HepG2 (cell line): ENCODE results near the gene SEMA4C. TPM values are rescaled to one million over a fixed set of nuclear protein-coding genes. Genes with fewer than 3 reads are reported as not detected.

Experiments used
- ADNP ChIP-seq: sonication (generic); formaldehyde crosslinking; IDR thresholded peaks from 2 replicates; pipeline ENCODE4 v1.4.0; 2020; ENCODE audit warnings: missing genetic modification reagents
- ASH2L ChIP-seq: fragments of 300-600, 200-600 bp; sonication (generic); IDR thresholded peaks from 2 replicates; pipeline ENCODE4 v1.7.0; 2017; ENCODE audit warnings: low read depth, mild to moderate bottlenecking, moderate library complexity, mixed read lengths, low read length; ENCODE audit not compliant: insufficient read length
- CTCF ChIP-seq: sonication (generic); formaldehyde crosslinking; IDR thresholded peaks from 2 replicates; pipeline ENCODE4 v1.5.0; 2020; ENCODE audit warnings: mild to moderate bottlenecking, missing genetic modification reagents, moderate library complexity
- ELF3 ChIP-seq: IDR thresholded peaks from 2 replicates; pipeline ENCODE4 v1.6.1; 2016; ENCODE audit warnings: missing genetic modification reagents, missing compliant biosample characterization
- GFI1 ChIP-seq: sonication (generic); formaldehyde crosslinking; IDR thresholded peaks from 2 replicates; pipeline ENCODE4 v1.5.0; 2020; ENCODE audit warnings: missing genetic modification reagents, mild to moderate bottlenecking, borderline replicate concordance
- HOMEZ ChIP-seq: IDR thresholded peaks from 2 replicates; pipeline ENCODE4 v1.6.1; 2016; ENCODE audit warnings: low read depth
- ISL2 ChIP-seq: sonication (generic); formaldehyde crosslinking; IDR thresholded peaks from 2 replicates; pipeline ENCODE4 v1.5.0; 2020; ENCODE audit warnings: missing genetic modification reagents
- MED1 ChIP-seq: sonication (generic); formaldehyde crosslinking; IDR thresholded peaks from 2 replicates; pipeline ENCODE4 v1.4.0; 2020; ENCODE audit warnings: missing genetic modification reagents
- SAFB2 ChIP-seq: sonication (generic); formaldehyde crosslinking; IDR thresholded peaks from 2 replicates; pipeline ENCODE4 v1.5.1; 2020; ENCODE audit warnings: missing genetic modification reagents, low read depth, mild to moderate bottlenecking, borderline replicate concordance
- STAT6 ChIP-seq: sonication (generic); formaldehyde crosslinking; IDR thresholded peaks from 2 replicates; pipeline ENCODE4 v1.4.0; 2020; ENCODE audit warnings: missing genetic modification reagents, mild to moderate bottlenecking, borderline replicate concordance
- SUZ12 ChIP-seq: fragments of 150-350 bp; IDR thresholded peaks from 2 replicates; pipeline ENCODE4 v1.6.1; 2014; ENCODE audit warnings: low read depth, low read length
- TEAD2 ChIP-seq: sonication (generic); formaldehyde crosslinking; IDR thresholded peaks from 2 replicates; pipeline ENCODE4 v1.9.0; 2021; ENCODE audit warnings: missing genetic modification reagents
- TFAP4 ChIP-seq: sonication (generic); IDR thresholded peaks from 2 replicates; pipeline ENCODE4 v1.6.1; 2016; ENCODE audit warnings: low read depth, borderline replicate concordance
- TOE1 ChIP-seq: sonication (generic); formaldehyde crosslinking; IDR thresholded peaks from 2 replicates; pipeline ENCODE4 v1.4.0; 2020; ENCODE audit warnings: mild to moderate bottlenecking, missing genetic modification reagents
- ZBTB37 ChIP-seq: sonication (generic); formaldehyde crosslinking; IDR thresholded peaks from 2 replicates; pipeline ENCODE4 v1.4.0; 2020; ENCODE audit warnings: mild to moderate bottlenecking, missing genetic modification reagents
- ZNF331 ChIP-seq: sonication (generic); formaldehyde crosslinking; IDR thresholded peaks from 2 replicates; pipeline ENCODE4 v1.4.0; 2020; ENCODE audit warnings: missing genetic modification reagents
- ZNF510 ChIP-seq: sonication (generic); formaldehyde crosslinking; IDR thresholded peaks from 2 replicates; pipeline ENCODE4 v1.4.0; 2020; ENCODE audit warnings: low read depth, mild to moderate bottlenecking, missing genetic modification reagents
- ZNF557 ChIP-seq: sonication (generic); formaldehyde crosslinking; IDR thresholded peaks from 2 replicates; pipeline ENCODE4 v1.4.0; 2020; ENCODE audit warnings: missing genetic modification reagents
- ZNF777 ChIP-seq: sonication (generic); formaldehyde crosslinking; IDR thresholded peaks from 2 replicates; pipeline ENCODE4 v1.4.0; 2020; ENCODE audit warnings: missing genetic modification reagents
- ZNF788 ChIP-seq: sonication (generic); formaldehyde crosslinking; IDR thresholded peaks from 2 replicates; pipeline ENCODE4 v1.5.0; 2020; ENCODE audit warnings: mild to moderate bottlenecking, missing genetic modification reagents, borderline replicate concordance
- polyA plus RNA-seq, 8 experiments: library from polyadenylated mRNA; depleted of rRNA in 3 of 8; stranded (reverse) in 7 of 8; unstranded in 1 of 8; fragments of >200 nt; fragmentation: Illumina TruSeq in 4 of 8; extraction: Trizol in 4 of 8; gene quantifications; 2 replicates each; pipeline versions ENCODE4 v1.2.1 to v1.2.3, GENCODE V29; 2011 to 2016; ENCODE audit warnings: low read depth in 4 of 8, missing spikeins in 1 of 8, mixed read lengths in 1 of 8; ENCODE audit not compliant: insufficient read depth in 1 of 8
- total RNA-seq, 5 experiments: library from RNA; depleted of rRNA; stranded (reverse); fragments of >200 nt; fragmentation: Illumina TruSeq; extraction: Trizol; gene quantifications; 2 replicates each; pipeline ENCODE4 v1.2.3, GENCODE V29; 2016; ENCODE audit warnings: low read depth in 1 of 5

The SEMA4C gene
- total and polyA plus RNA-seq, 2 of the 13 experiments (the other 11 are each of a cell fraction or from before 2014, with no cell fraction given): 25.9 to 46.6 TPM

- TF ChIP-seq SAFB2 (CRISPR knock-in tag): peak; percentile 33; the same call in 1 of the 2 replicates
- TF ChIP-seq STAT6: 0 out of 2 replicates have a peak, but pooled peaks have one; percentile 69
- TF ChIP-seq TOE1: peak; percentile 64; the same call in 1 of the 2 replicates
- TF ChIP-seq ZBTB37 (CRISPR knock-in tag): no peak
- TF ChIP-seq ADNP (CRISPR knock-in tag): 0 out of 2 replicates have a peak, but pooled peaks have one; percentile 4
- TF ChIP-seq ZNF510 (CRISPR knock-in tag): no peak; the same call in 1 of the 2 replicates
- no peak for TF ChIP-seq ZNF331 (CRISPR knock-in tag)
- peak; percentile 65 for TF ChIP-seq ASH2L
- TF ChIP-seq SUZ12: no peak
- TF ChIP-seq GFI1 (CRISPR knock-in tag): no peak
- TF ChIP-seq MED1: peak; percentile 73
- TF ChIP-seq ELF3 (CRISPR knock-in tag): peak; percentile 92
- TF ChIP-seq ZNF788: peak; percentile 58; the same call in 1 of the 2 replicates
- TF ChIP-seq TFAP4: peak; percentile 43; the same call in 1 of the 2 replicates
- TF ChIP-seq TEAD2 (CRISPR knock-in tag): no peak
- TF ChIP-seq CTCF: peak; percentile 69
- peak; percentile 79; the same call in 1 of the 2 replicates for TF ChIP-seq ZNF557 (CRISPR knock-in tag)
- 0 out of 2 replicates have a peak, but pooled peaks have one; percentile 17 for TF ChIP-seq ZNF777 (CRISPR knock-in tag)
- peak; percentile 70 for TF ChIP-seq ISL2 (CRISPR knock-in tag)
- 0 out of 2 replicates have a peak, but pooled peaks have one; percentile 25 for TF ChIP-seq HOMEZ (CRISPR knock-in tag)
Observed at GRCh38 chr2:96868555-96869280, 1.2 kb downstream of the SEMA4C start (continued).
